Measurements from ENCODE around the gene BACH2. TPM values are rescaled to one million over a fixed set of nuclear protein-coding genes. Genes with fewer than 3 reads are reported as not detected.
A peak's percentile ranks its signal among the peaks of the same experiment; 100 is the strongest.

BACH2 gene
- total and polyA plus RNA-seq, 2 experiments from 2014 or later, result under 0.01 TPM; not detected in 1

- no peak overlapping the region for H2AFZ ChIP-seq
- H3K9me2 ChIP-seq (ENCODE audit: insufficient read depth), result no peaks in the 10 kb centered on the region
- no peaks in the 10 kb centered on the region for H3K36me3 ChIP-seq (ENCODE audit: low read depth)
- H3K27ac ChIP-seq, result no peak overlapping the region
- no peak for TF ChIP-seq EZH2phosphoT487 (IDR thresholded peaks at IDR 0.05; ENCODE audit: insufficient read depth, low read depth)
- TF ChIP-seq EZH2 (IDR thresholded peaks at IDR 0.05; ENCODE audit: insufficient read depth, poor library complexity, severe bottlenecking), result no peak
- H3K9ac ChIP-seq, result no peak overlapping the region
- H3K27me3 ChIP-seq (replicated peaks; ENCODE audit: insufficient read depth), result peaks cover 9% of the 10 kb centered on the region
- no peaks in the 10 kb centered on the region for H3K9me3 ChIP-seq (ENCODE audit: low read depth)
- no peaks in the 10 kb centered on the region for H3K79me2 ChIP-seq (ENCODE audit: insufficient read depth)
- H4K20me1 ChIP-seq (ENCODE audit: insufficient read depth), result no peaks in the 10 kb centered on the region
- H3K4me1 ChIP-seq (ENCODE audit: insufficient read depth), result no peaks in the 10 kb centered on the region
- 64 to 71% methylated on average over 6 of the region's 6 CpGs for WGBS, 2 experiments (ENCODE audit: low coverage in 1 of 2, low lambda C conversion rate in 2 of 2, missing lambda C conversion rate in 2 of 2)
- H3K4me2 ChIP-seq (ENCODE audit: unreplicated experiment), result no peak overlapping the region
- no peak overlapping the region for H3K4me3 ChIP-seq
- in situ Hi-C loops (cut with MboI), result no loop called here
- peak; percentile 59 for DNase-seq
- H3F3A ChIP-seq (ENCODE audit: insufficient read depth), result no peaks in the 10 kb centered on the region
Observed at GRCh38 chr6:89928604-89929003, 368.0 kb downstream of the BACH2 start.

DNA sequence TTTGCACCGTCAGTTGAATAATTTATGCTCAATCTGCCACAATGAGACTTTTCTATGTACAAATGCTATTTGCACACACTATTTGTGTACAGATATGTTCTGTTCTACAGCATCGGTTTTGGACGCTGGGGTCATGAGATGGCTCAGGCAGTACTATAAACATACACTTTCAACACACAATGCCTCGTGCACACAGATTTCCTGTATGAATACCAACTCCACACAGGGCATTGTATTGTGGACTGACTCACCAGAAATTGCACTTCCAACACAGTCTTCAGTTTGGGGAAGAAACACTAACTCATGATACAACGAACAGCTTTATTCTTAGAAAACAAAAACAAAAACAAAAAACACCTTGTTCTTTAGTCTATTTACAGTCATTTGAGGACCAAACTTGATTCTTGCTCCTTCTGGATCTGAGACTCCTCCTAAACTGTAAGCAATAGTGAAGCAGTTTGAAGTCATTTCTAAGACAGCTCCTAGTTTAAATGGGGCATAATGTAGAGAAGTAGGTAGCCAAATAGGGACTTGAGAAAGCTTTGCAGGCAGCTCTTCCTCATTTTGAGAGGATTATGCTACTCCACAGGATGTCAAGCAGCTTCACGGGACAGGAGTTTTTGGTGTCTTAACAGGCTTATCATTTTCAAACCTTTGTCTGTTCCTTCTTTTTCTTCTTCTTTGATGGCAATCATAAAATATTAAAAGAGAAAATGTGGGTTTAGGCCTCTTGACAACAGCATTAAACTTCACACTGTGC, 368.7 kb downstream of the BACH2 start:
- Histone ChIP-seq H4K20me1 (ENCODE audit: insufficient read depth) (no peaks in the 10 kb centered on the region), H3K4me1 (ENCODE audit: insufficient read depth) (no peaks in the 10 kb centered on the region), H3K4me3 (no peak overlapping the region), H3K79me2 (ENCODE audit: insufficient read depth) (no peaks in the 10 kb centered on the region), H3K9me2 (ENCODE audit: insufficient read depth) (no peaks in the 10 kb centered on the region), H3F3A (ENCODE audit: insufficient read depth) (no peaks in the 10 kb centered on the region), H3K9ac (no peak overlapping the region), H3K27me3 (replicated peaks; ENCODE audit: insufficient read depth) (peaks cover 9% of the 10 kb centered on the region), H3K27ac (no peak overlapping the region), H2AFZ (no peak overlapping the region), H3K36me3 (ENCODE audit: low read depth) (no peaks in the 10 kb centered on the region), H3K4me2 (ENCODE audit: unreplicated experiment) (no peak overlapping the region), H3K9me3 (ENCODE audit: low read depth) (no peaks in the 10 kb centered on the region)
- 73 to 75% methylated on average over 6 of the region's 6 CpGs for WGBS, 2 experiments (ENCODE audit: low coverage in 1 of 2, low lambda C conversion rate in 2 of 2, missing lambda C conversion rate in 2 of 2)
- DNase-seq, result peak; percentile 15
- in situ Hi-C loops (cut with MboI), result no loop called here
- no peak for TF ChIP-seq EZH2phosphoT487 (IDR thresholded peaks at IDR 0.05; ENCODE audit: insufficient read depth, low read depth)
- TF ChIP-seq EZH2 (IDR thresholded peaks at IDR 0.05; ENCODE audit: insufficient read depth, poor library complexity, severe bottlenecking), result no peak

DNA sequence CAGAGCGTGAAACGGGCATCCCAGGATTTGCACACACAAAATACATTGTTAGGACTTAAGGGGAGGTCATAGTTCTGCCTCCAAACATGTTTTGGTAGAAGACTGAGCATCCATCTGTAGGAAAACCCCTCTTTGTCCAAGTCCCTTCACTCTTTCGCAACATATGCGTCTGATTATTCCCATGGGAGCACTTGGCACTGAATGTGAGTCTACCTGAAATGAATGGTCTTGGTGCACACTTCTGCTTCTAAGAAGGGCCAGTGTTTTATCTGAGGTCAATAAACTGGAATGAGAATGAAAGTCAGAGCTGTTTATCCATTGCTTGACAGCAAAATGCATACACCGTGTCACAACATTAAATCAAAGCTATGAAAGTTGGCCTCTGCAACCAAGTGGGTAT, 369.4 kb downstream of the BACH2 start:
- Histone ChIP-seq H3K36me3 (ENCODE audit: low read depth) (no peaks in the 10 kb centered on the region), H3K27me3 (replicated peaks; ENCODE audit: insufficient read depth) (peaks cover 9% of the 10 kb centered on the region), H3K79me2 (ENCODE audit: insufficient read depth) (no peaks in the 10 kb centered on the region), H3F3A (ENCODE audit: insufficient read depth) (no peaks in the 10 kb centered on the region), H3K4me1 (ENCODE audit: insufficient read depth) (no peaks in the 10 kb centered on the region), H3K9ac (no peak overlapping the region), H3K4me2 (ENCODE audit: unreplicated experiment) (no peak overlapping the region), H2AFZ (no peak overlapping the region), H3K27ac (no peak overlapping the region), H4K20me1 (ENCODE audit: insufficient read depth) (no peaks in the 10 kb centered on the region), H3K9me3 (ENCODE audit: low read depth) (no peaks in the 10 kb centered on the region), H3K9me2 (ENCODE audit: insufficient read depth) (no peaks in the 10 kb centered on the region), H3K4me3 (no peak overlapping the region)
- DNase-seq, result no peak
- TF ChIP-seq EZH2 (IDR thresholded peaks at IDR 0.05; ENCODE audit: insufficient read depth, poor library complexity, severe bottlenecking) (no peak), EZH2phosphoT487 (IDR thresholded peaks at IDR 0.05; ENCODE audit: insufficient read depth, low read depth) (no peak)
- in situ Hi-C loops (cut with MboI), result no loop called here
- WGBS, 2 experiments (ENCODE audit: low coverage in 1 of 2, low lambda C conversion rate in 2 of 2, missing lambda C conversion rate in 2 of 2), result 84 to 86% methylated on average over 5 of the region's 5 CpGs

- H3K27ac ChIP-seq, result no peak overlapping the region
- H3K9me2 ChIP-seq (ENCODE audit: insufficient read depth), result no peaks in the 10 kb centered on the region
- H3K4me3 ChIP-seq, result no peak overlapping the region
- no peaks in the 10 kb centered on the region for H3F3A ChIP-seq (ENCODE audit: insufficient read depth)
- TF ChIP-seq EZH2 (IDR thresholded peaks at IDR 0.05; ENCODE audit: insufficient read depth, poor library complexity, severe bottlenecking), result no peak
- TF ChIP-seq EZH2phosphoT487 (IDR thresholded peaks at IDR 0.05; ENCODE audit: insufficient read depth, low read depth), result no peak
- peak; percentile 32 for DNase-seq
- H3K9ac ChIP-seq, result no peak overlapping the region
- WGBS, 2 experiments (ENCODE audit: low coverage in 1 of 2, low lambda C conversion rate in 2 of 2, missing lambda C conversion rate in 2 of 2), result 26 to 46% methylated on average over 2 of the region's 2 CpGs
- in situ Hi-C loops (cut with MboI), result no loop called here
- H3K4me2 ChIP-seq (ENCODE audit: unreplicated experiment), result no peak overlapping the region
- H3K4me1 ChIP-seq (ENCODE audit: insufficient read depth), result no peaks in the 10 kb centered on the region
- peaks cover 9% of the 10 kb centered on the region for H3K27me3 ChIP-seq (replicated peaks; ENCODE audit: insufficient read depth)
- H3K36me3 ChIP-seq (ENCODE audit: low read depth), result no peaks in the 10 kb centered on the region
- no peak overlapping the region for H2AFZ ChIP-seq
- no peaks in the 10 kb centered on the region for H4K20me1 ChIP-seq (ENCODE audit: insufficient read depth)
- no peaks in the 10 kb centered on the region for H3K79me2 ChIP-seq (ENCODE audit: insufficient read depth)
- no peaks in the 10 kb centered on the region for H3K9me3 ChIP-seq (ENCODE audit: low read depth)
Observed at GRCh38 chr6:89925826-89926225, 370.8 kb downstream of the BACH2 start.

Data from GM23248 (cell line).